Activated CD4-positive, alpha-beta T cell treated with anti-CD3 and anti-CD28 coated beads, Interleukin-2, amount 50 U/mL, for 16 hours (primary cell): Measurements from ENCODE around the gene C1S.

ENCODE experiments used
- DNase-seq: peaks from one replicate; pipeline ENCODE4 v3.0.0-alpha.2; 2020

Gene C1S

GRCh38 chr12:7107636-7108002 is 47.1 kb downstream of the C1S start:
- DNase-seq = peak; percentile 14

DNA sequence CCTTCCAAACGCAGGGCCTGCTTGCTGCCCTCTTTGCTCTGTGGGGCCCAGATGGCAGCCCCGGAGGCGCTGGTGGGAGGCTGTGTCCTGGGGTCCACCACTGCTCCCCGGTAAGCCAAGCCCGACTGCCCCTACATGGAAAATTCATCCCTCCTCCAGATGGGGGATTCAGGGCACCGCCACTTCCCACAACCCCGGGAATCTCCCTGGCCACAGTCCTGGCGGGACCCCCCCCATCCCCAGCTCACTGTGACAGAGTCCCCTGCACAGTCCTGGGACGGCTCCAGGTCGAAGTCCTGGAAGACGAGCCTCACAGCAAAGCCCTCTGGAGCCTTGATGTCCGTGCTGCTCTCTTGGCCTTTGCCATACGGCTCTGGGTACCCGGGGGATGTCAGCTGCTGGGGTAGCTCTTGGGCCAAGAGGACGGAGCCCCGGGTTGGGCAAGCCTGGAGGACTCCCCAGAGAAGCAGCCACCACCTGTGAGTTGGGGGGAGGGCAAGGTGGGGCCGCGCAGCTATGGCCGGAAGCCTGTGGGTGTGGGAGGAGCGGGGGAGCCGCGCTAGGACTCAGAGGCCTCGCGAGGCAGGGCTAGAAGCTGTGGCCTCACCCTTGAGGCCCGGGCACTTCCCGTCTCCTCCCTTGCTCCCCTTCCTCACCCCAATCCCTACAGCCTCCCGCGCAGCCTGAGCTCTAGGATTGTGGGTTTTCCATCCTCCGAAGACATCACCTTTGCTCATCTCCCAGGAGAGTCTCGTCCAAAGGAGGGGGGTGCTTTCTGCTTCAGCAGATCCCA is 47.7 kb downstream of the C1S start:
- peak; percentile 86 for DNase-seq

DNA sequence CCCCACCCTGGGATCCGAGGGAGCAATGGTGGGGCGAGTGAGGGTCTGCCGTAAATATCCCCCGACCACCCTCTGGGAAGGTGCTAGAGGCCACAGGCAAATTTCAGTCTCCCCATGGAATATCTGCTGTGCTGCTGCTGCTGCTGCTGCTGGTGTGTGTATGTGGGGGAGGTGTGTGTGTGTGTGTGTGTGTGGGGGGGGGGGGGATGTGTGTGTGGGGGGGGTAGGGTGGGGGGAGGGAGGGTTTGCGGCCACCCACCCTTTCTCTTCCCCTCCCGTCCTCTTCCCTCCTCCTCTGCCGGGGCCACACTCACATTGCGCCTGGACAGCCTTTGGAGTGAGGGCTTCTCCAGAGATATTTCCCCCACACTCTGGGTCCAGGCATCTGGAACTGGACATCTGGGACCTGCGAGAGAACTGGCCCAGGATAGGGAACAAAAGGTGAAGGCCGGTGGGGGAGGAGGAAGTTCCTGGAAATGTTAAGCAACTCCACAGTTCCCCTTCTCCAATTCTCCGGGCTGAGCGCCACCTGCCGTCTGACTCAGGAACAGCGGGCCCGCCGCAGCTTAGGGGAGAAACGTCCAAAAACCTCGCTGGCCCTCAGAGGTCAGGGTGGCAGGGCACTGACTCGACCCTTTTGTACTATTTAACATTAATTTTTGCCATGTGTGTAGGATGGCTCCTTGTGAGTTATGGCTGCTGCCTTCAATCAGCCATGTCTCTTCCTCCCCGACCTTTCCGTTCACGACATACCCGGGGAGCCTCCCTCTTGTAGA is 48.5 kb downstream of the C1S start, which contains the start of gene C1RL:
Gene C1RL (minus strand): TSS at position 419 of the 776 bp plus-strand sequence. CDS start 34 bp downstream, at position 385.
- peak; percentile 85 for DNase-seq

DNA sequence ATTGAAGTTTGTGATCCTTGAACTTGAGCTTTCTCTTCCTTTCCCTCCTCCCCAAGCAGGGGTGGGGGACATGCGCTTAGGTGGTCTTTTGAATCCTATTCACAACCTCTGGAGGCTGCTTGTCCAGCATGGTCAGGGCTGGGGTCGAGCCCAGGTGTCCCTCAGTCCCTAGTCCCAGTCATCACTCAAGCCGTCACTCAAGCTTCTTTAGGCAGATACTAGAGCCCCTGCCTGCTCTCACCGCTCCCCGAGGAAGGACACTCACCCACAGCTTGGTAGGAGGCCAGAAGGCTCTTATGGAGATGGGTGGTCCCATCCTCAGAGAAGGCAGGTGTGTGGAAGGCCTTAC is 49.0 kb downstream of the C1S start:
- no peak for DNase-seq

DNA sequence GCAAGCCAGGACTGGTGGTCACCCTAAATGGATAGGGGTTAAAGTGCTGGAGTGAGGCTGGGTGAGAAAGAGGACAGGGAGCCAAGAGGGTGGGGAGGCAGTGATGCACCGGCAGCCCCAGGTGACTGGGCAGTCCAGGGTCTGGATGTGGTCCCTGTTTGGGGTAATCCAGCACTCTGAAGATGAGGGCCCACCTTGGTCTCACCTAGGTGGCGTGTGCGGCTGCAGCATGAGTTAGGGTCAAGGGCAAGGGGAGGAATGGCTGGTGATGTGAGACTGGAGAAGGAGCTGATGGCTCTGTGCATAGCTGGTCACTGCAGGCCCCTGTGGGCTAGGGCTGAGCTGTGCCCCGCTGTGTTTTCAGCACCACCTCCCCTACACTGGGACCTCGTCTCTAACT is 50.1 kb downstream of the C1S start:
- no peak for DNase-seq

DNA sequence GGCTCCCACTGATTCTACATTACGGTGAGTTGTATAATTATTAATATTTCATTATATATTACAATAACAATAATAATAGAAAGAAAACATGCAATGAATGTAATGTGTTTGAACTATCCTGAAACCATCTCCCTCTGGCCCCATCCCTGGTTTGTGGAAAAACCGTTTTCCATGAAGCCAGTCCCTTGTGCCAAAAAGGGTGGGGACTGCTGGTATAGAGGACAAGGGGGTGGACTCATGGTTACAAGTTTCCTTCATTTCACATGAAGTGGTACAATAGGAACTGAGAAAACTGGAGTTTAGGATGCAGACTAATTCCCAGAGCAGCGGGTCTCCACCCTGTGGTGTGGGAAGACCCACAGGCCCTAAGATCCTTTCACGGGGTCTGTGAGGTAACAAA is 51.5 kb downstream of the C1S start:
- no peak for DNase-seq

- DNase-seq = peak; percentile 57
Observed at GRCh38 chr12:7113389-7113871, 52.9 kb downstream of the C1S start.

DNA sequence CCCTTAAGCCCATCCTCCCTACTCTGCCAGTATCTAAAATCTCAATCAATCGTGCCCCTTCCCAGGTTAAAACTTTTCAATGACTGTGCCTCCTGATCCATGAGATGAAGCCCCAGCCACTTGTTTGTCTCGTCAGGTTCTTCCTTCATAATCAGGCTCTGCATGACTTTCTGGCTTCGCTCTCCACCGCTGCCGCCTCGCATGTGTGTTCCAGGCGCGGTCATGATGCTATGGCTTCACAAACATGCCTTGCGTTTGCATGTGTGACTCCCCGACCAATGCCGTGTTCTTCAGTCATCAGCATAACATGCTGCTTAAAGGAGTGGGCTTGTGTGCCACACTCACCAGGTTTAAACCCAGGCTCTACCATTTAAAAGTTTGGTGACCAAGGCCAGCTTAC is 53.5 kb downstream of the C1S start:
- DNase-seq = no peak

DNA sequence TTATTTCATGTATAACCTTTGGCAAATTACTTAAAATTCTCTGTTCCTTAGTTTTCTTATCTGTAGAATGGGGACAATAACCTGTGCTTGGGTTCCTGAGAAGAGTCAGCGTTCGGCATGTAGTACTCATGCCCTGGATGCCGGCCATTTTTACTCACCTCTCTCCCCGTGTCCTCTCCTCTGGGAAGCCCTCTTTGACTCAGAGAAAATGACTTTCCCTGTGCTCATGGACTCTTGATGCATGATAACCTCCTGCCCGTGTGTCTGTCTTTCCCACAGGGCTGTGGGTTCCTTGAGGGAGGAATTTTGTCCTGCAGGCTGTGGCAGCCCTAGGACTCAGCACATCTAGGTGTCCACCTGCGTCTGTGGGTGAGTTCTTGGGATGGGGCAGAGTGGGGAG is 54.3 kb downstream of the C1S start:
- no peak for DNase-seq

GRCh38 chr12:7116196-7116595 is 55.7 kb downstream of the C1S start:
- no peak for DNase-seq

- no peak for DNase-seq
Observed at GRCh38 chr12:7116916-7117315, 56.4 kb downstream of the C1S start.

DNA sequence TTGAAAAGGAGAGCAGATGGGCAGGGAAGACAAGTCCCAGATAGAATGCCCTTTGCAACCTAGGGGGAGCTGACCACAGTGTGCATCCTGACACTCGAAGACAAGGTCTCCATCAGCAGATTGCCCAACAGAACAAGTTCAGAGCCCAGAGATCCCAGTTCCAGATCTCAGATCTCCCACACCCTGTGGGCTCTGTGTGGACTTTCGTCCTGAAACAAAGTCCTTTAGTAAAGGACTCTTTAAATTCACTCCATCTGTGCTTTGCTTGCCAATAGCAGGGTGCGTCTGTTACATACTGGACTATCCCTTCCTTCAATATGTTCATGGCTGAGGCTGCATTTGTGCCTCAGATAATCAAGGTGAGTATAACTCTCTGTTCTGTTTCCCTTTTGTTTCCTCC is 57.2 kb downstream of the C1S start:
- DNase-seq = no peak

GRCh38 chr12:7118881-7119280 is 58.4 kb downstream of the C1S start:
- no peak for DNase-seq

- DNase-seq = no peak
Observed at GRCh38 chr12:7120166-7120565, 59.6 kb downstream of the C1S start.
